Measurements from ENCODE around the gene TSHZ1.

DNA sequence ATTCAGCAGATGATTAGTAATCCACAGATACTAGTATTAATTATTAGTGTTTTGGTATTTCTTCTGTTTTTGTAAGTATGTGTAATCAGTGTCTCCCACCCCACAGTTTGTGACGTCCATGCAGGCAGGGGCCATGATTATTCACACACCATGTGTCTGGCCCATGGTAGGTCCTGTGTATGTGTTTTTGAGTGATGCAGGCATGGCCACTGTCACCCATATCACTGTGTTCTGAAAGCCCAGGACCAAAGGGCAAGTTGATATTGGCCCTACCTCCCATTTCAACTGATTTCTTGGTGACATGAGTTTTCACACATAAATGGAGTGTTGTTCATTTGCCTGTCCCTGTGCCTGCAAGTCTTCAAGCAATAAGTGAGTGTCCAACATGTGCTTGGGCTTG is 104.0 kb downstream of the TSHZ1 start:
- TF ChIP-seq CTCF (IDR thresholded peaks at IDR 0.05) (no peak), EP300 (IDR thresholded peaks at IDR 0.05) (no peak), POLR2A (IDR thresholded peaks at IDR 0.05; ENCODE audit: low read depth) (no peak), POLR2AphosphoS5 (IDR thresholded peaks at IDR 0.05) (no peak)
